ENCODE measurements around the gene SERPINA12.
A peak's percentile ranks its signal among the peaks of the same experiment; 100 is the strongest.

Gene SERPINA12

GRCh38 chr14:94509356-94509755 lies at the start of gene SERPINA12:
TSS of gene SERPINA12 (minus strand) at chr14:94509469. CDS start at chr14:94498397, 11,072 bp downstream.
- no peak for DNase-seq (ENCODE audit: low spot score)

GRCh38 chr14:94558842-94559241 lies 49.6 kb upstream of the SERPINA12 start:
- DNase-seq (ENCODE audit: low spot score): no peak

DNA sequence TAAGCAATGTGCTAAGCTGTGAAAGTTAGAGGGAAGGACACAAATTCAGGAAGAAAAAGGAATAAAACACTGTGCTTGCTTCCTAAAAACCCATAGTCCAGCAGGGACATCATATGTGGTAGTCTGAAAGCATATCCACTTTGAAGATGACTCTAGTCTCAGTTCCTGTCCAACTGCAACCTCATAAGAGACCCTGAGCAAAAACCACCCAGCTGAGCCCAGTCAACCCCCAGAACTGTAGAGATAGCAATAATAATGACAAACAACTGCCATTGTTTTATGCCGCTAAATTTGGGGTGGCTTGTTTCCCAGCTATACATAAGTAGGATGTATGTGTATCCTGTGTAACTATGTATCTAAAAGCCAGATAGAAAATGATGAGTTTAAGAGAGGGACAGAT lies 48.1 kb upstream of the SERPINA12 start:
- no peak for DNase-seq (ENCODE audit: low spot score)

DNA sequence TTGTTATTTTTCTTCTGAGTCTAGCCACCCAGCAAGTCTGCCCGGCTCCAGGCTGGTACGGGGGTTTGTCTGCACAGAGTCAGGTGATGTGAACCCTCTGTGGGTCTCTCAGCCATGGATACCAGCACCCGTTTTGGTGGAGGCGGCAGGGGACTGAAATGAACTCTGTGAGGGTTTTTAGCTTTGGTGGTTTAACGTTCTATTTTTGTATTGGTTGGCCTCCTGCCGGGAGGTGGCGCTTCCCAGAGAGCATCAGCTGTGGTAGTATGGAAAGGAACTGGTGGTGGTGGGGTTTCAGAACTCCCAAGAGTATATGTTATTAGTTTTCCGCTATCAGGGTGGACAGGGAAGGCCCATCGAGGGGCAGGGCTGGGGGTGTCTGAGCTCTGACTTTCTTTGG lies 46.7 kb upstream of the SERPINA12 start:
- DNase-seq (ENCODE audit: low spot score): no peak

- DNase-seq (ENCODE audit: low spot score): no peak
Observed at GRCh38 chr14:94550041-94550440, 40.8 kb upstream of the SERPINA12 start.

GRCh38 chr14:94548999-94549985 lies 40.0 kb upstream of the SERPINA12 start:
- peak; percentile 20 for DNase-seq (ENCODE audit: low spot score)

DNA sequence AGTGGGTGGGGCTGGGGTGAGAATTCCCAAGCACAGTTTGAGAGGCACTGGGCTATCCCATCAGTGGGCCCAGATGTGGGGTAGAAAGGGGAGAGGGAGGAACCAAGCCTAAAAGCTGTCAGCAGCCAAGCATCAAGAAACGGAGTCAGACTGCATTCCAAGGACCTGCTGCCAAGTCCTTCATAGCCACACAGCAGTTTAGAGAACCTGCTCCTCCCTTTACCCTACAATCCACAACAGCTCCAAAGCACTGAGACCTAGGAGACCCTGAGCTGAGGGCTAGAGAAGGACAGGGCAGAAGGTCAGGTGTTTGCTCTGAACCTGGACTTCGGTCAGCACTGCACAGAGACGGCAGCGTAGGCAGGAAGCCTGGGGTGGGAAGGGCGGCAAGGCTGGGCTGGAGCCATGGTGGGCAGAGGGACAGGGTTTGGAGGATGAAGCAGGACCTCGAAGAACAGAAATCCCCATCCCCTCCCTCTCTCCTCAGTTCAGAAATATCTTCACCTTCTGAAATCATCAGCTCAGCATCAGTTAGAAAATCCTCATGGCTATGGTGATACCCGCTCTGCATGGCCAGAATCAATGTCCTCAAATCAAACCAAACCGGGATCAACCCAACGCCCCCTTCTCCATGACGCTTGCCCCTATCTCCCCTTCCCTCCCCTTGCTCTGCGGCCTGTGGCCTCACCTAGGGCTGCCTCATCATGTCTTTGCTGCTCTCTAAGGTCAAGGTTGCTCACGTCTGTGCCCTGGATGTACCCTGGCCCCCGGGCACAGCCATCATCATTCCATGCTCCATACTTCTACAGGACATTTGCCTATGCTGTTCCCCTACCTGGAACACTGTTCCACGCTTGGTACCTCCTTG lies 39.1 kb upstream of the SERPINA12 start:
- no peak for DNase-seq (ENCODE audit: low spot score)

- no peak for DNase-seq (ENCODE audit: low spot score)
Observed at GRCh38 chr14:94547726-94548125, 38.5 kb upstream of the SERPINA12 start.

DNA sequence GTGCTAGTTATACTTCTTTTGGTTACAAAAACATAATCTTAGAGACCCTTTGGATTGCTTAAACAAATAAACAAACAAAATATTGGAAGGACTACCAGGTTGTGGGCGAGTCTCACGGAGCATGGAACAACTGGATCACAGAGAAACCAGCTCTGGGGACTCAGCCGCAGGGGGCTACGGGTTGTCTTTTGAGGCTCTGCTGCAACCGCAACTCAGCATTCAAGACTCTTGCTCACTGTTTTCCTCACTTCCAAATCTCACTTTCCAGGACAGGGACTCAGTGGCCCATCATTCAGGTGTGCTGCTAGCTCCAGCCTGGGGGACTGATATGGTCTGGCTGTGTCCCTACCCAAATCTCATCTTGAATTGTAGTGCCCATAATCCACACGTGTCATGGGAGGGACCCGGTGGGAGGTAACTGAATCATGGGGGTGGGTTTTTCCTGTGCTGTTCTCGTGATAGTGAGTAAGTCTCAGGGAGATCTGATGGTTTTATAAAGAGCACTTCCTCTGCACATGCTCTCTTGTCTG lies 37.9 kb upstream of the SERPINA12 start:
- DNase-seq (ENCODE audit: low spot score): no peak

DNA sequence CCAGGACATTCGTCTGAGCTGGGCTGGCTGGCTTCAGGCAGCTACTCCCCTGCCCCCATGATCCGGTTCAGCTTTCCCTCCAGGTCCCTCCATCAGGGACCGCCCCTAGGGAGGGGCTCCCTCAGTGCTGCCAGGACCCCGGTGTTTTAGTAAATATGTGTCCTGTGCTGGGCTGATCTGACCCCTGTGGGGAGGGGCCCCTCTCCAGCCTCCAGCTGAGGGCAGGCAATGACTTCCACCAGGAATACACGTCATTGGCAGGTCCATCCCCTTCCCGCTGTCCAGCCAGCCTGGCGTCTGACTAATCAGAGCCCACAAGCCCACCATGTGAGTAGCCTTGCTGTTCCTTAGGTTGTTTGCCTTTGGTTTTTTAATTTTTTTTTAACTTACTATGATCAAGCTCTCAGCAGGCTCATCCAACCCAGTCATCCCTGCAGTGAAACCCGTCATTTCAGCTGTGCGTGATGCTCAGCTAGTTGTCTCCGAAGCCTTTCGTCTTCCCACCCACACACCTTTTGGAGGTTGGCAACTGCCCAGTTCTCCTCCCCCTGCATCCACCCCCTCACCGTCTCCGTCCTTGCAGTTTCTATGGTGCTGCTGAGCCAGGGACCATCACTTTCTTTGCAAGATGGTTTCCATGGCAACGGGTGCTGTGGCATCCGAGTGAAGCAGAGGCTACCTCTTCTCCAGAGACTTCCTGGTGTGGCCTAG lies 36.0 kb upstream of the SERPINA12 start:
- DNase-seq (ENCODE audit: low spot score): peak; percentile 8

GRCh38 chr14:94544726-94545125 lies 35.5 kb upstream of the SERPINA12 start:
- DNase-seq (ENCODE audit: low spot score): no peak

GRCh38 chr14:94543449-94544124 lies 34.3 kb upstream of the SERPINA12 start:
- no peak for DNase-seq (ENCODE audit: low spot score)

DNA sequence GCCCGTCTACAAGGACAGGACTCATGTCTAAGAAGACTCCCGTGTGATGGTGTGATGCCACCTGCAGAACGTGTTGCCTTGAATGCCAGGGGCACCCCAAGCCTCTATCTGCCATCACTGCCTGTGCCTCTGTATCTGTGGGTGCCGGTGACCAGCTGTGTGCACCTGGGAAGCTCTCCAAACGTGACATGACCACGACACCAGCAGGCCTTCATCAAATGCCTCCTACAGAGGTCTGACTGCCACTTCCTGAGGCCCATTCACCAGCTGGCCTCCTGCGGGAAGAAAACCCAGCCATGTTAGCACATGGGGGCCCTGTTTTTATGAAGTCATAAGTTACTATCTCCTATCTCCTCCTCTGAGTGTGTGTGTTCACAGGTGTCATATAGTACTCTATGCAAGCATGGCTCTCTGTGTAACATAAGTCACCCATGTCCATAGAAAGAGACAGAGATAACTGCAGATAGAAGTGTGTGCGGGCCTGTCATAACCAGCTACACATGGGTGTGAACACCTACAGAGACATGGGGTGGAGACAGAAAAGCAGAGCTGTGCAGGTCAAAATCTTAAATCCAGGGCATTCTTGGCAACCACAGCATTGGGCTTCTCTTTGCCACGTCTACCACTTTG lies 33.7 kb upstream of the SERPINA12 start:
- no peak for DNase-seq (ENCODE audit: low spot score)

DNA sequence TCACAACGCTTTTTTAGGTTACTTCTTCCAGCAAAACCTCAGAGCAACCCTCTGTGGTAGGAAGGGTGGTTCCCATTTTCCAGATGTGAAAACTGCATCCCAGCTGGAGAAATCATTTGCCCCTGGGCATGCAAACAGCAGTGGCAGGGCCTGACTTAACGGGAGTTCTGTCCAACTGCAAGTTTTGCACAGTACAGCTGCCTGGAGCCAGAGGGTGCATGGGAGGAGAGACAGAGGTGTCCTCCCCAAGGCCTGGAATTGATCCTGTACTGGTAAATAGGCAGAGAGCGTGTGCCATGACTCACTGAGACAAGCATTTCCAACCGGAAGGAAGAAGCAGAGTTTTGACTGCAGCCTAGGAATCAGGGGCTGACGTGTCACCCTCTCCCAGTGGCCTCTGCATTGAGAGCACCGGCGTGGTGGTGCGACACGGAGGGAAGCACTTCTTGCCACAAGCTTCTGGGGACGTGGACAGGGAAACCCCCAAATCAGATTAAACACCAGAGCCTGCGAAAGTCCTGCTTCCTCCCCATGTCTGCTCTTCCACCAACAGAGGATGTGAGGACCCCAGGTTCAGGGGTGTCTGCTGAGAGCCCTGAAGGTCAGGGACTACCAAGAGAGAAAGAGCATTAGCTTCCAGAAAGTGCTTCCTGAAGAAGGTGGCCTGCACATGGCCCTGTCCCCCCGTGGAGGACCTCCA lies 33.0 kb upstream of the SERPINA12 start:
- DNase-seq (ENCODE audit: low spot score): no peak

DNA sequence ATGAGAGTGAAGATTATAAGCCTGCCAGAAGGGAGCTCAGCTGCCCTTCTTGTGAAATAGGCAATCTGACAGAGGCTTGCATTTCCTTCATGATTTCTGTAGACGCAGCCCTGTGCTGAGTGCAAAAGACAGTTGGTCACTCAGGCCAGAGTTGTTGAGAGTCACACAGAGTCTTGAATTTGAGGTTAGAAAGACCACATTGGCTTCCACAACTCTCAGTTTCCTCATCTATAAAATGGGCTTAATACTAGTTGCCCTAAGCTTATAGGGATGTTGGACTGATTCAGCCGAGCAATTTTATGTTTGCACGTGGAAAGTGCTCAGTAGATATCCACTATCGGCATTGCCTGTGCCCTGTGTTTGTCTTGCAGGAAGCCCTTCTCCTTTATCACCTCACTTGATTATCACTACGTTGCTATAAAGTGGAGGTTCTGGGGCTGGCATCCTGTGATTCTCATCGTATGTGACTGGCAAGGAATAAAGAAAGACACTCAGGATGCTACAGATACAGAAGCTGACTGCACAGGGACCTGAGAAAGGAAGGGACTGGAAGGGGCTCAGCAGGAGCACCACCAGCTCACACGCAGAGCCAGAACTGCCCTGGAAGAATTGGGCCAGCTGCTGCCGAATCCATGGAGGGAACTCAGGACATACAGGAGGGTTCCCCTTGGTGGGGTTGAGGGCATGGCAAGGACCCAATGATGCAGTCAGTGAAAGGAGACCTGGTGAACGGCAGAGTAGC lies 32.1 kb upstream of the SERPINA12 start:
- DNase-seq (ENCODE audit: low spot score): no peak

DNA sequence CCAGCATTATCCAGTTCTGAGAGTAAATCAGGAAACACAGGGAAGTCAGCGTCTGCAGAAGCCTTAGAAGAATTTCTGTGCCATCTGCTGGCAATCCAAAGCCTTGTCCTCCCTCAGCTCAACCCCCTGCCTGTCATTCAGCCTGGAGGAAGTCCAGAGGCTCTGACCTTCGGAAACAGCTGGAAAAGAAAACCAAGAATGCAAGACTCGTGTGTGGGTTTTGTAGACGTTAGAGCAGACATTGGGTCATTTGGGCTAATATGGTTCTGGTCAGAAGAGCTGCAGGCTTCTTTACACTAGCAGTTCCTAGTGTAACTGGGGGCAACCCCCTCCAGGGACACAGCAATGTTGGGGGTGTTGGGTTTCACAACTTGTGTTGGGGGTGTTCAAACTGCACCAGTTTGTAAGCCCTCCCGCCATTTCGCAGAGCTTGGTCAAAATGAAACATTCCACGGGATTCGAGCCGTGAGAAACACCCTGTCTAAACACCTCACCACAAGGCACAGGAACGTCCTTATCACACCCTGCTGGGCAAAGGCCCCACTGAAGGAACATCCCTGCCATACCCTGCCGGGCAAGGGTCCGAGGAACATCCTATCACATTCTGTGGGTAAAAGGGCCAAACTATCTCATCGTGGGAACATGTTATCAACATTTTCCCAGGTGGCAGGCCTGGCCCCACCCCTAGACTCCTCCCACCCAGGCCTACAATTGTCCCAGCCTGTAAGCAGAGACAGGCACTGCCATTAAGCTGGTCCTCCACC lies 30.9 kb upstream of the SERPINA12 start:
- DNase-seq (ENCODE audit: low spot score): no peak

DNA sequence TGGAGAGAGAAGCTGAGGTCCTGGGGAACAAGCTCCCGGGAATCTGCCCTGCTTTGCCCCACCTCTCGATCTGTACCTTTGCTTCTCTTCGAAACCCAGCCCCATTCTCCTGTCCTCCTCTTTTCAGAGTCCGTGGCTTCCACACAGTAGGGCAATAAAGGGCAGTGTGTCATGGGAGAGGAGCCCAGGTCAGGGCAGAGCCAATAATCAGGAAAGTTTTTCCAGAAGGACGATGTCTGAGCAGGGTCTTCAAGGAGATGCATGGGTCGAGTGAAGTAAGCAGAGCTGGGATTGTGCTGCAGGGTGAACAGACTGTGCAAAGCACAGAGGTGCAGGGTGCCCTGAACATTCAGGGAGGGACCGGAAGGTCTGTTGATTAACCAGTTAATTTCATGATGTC lies 29.9 kb upstream of the SERPINA12 start:
- DNase-seq (ENCODE audit: low spot score): no peak

- no peak for DNase-seq (ENCODE audit: low spot score)
Observed at GRCh38 chr14:94538070-94538740, 28.9 kb upstream of the SERPINA12 start.
